Gastrocnemius medialis (tissue), 4 donors: ENCODE measurements around the gene SMIM44. TPM values are rescaled to one million over a fixed set of nuclear protein-coding genes. Genes with fewer than 3 reads are reported as not detected.

ENCODE experiments used
- ATAC-seq, 2 donors: fragments of 150-250 bp; one replicate each; pipeline ENCODE4 v1.9.1; 2016
- DNase-seq, 2 donors: peaks; one replicate each; pipeline ENCODE4 v3.0.0-alpha.2; 2019
- H3K27ac ChIP-seq, 4 donors: fragments of 200-600 bp; sonication (generic); 1 replicate in 1 of 4; 2 replicates in 3 of 4; pipeline ENCODE4 v1.5.1; 2016 to 2018; ENCODE audit warnings: mild to moderate bottlenecking in 2 of 4, moderate library complexity in 1 of 4
- H3K27me3 ChIP-seq, 3 donors: fragments of 200-600 bp; sonication (generic) in 2 of 3; 1 replicate in 1 of 3; 2 replicates in 2 of 3; pipeline versions ENCODE4 v1.5.1 to v1.6.0; 2016 to 2019; ENCODE audit warnings: mild to moderate bottlenecking in 1 of 3, moderate library complexity in 1 of 3
- H3K36me3 ChIP-seq, 2 donors: fragments of 200-600 bp; sonication (generic) in 1 of 2; one replicate each; pipeline ENCODE4 v1.5.1; 2017 to 2018
- H3K4me1 ChIP-seq, 2 donors: fragments of 200-600 bp; sonication (generic) in 1 of 2; one replicate each; pipeline ENCODE4 v1.5.1; 2016 to 2017; ENCODE audit warnings: mild to moderate bottlenecking in 2 of 2
- H3K4me3 ChIP-seq, 4 donors: fragments of 200-600 bp; sonication (generic) in 3 of 4; 1 replicate in 1 of 4; 2 replicates in 3 of 4; pipeline ENCODE4 v1.5.1; 2016 to 2019; ENCODE audit warnings: mild to moderate bottlenecking in 2 of 4
- H3K9me3 ChIP-seq, 3 donors: fragments of 200-600 bp; sonication (generic) in 2 of 3; 1 replicate in 1 of 3; 2 replicates in 2 of 3; pipeline ENCODE4 v1.5.1; 2016 to 2019
- POLR2A ChIP-seq, 2 donors: fragments of 450-650 bp; IDR thresholded peaks; one replicate each; pipeline ENCODE4 v1.6.1; 2017; ENCODE audit warnings: antibody characterized with exemption in 2 of 2, mild to moderate bottlenecking in 2 of 2, moderate library complexity in 2 of 2
- in situ Hi-C, 4 donors: fragments of 200-750 bp; cut with MboI; loops; one replicate each; pipeline versions ENCODE4 v1.15.0 to v1.8.0; 2017; ENCODE audit warnings: low sequenced_read_pairs in 4 of 4
- intact Hi-C: fragments of 100-400 bp; cut with DNase I; formaldehyde crosslinking; loops from one replicate; pipeline ENCODE4 v1.15.1; 2023; ENCODE audit warnings: low total_unique reads
- total RNA-seq, 4 donors: library from RNA; depleted of rRNA; stranded (reverse); fragments of >200 nt; gene quantifications; one replicate each; pipeline versions ENCODE4 v1.1.0 to v1.2.3, GENCODE V29; 2016
- TF ChIP-seq, protein P1 (sequence below), 5 experiments: fragments of 450-650 bp in 3 of 5; fragments of 200-600 bp in 2 of 5; sonication (generic) in 2 of 5; IDR thresholded peaks in 4 of 5; conservative IDR thresholded peaks in 1 of 5; 1 replicate in 4 of 5; 2 replicates in 1 of 5; pipeline ENCODE4 v1.5.1; 2016 to 2019; ENCODE audit warnings: antibody characterized with exemption in 5 of 5, mild to moderate bottlenecking in 3 of 5, moderate library complexity in 3 of 5

The SMIM44 gene
- total RNA-seq, 4 donors from 2014 or later, result not detected

DNA sequence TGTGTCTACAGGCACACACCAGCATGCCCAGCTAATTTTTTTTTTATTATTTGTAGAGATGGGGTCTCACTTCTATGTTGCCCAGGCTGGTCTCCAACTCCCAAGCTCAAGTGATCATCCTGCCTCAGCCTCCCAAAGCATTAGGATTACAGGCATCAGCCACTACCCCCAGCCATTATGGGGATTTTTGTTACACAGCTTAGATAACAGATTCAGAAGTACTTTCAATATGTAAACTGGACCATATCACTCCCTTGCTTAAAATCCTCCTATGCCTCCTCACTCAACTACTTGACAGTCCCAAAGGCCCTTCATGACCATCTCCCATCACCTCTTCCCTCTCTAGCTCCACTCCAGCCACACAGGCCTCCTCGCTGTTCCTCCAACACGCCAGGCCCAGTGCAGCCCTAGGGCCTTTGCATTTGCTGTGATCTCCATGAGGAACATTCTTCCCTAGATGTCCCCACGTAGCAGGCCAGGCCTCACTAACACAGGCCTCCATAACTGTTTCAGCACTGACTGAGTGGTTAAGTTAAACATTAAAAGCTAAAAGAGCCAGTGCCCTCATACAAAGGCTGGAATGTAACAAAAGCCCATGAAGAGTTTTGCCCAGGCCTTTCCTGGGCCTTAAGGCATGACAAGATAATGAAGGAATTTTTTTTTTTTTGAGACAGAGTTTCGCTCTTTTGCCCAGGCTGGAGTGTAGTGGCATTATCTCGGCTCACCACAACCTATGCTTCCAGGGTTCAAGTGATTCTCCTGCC is 14.7 kb upstream of the SMIM44 start:
- TF ChIP-seq, protein P1, sequence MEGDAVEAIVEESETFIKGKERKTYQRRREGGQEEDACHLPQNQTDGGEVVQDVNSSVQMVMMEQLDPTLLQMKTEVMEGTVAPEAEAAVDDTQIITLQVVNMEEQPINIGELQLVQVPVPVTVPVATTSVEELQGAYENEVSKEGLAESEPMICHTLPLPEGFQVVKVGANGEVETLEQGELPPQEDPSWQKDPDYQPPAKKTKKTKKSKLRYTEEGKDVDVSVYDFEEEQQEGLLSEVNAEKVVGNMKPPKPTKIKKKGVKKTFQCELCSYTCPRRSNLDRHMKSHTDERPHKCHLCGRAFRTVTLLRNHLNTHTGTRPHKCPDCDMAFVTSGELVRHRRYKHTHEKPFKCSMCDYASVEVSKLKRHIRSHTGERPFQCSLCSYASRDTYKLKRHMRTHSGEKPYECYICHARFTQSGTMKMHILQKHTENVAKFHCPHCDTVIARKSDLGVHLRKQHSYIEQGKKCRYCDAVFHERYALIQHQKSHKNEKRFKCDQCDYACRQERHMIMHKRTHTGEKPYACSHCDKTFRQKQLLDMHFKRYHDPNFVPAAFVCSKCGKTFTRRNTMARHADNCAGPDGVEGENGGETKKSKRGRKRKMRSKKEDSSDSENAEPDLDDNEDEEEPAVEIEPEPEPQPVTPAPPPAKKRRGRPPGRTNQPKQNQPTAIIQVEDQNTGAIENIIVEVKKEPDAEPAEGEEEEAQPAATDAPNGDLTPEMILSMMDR (IDR thresholded peaks at IDR 0.05 in 4 of 5, conservative IDR thresholded peaks at IDR 0.05 in 1 of 5), result no peak
- TF ChIP-seq POLR2A (IDR thresholded peaks at IDR 0.05), result no peak
- Histone ChIP-seq H3K36me3 (peaks cover 0 to 33% of the 10 kb centered on the region in 2 donors), H3K27ac (no peak overlapping the region), H3K4me3 (no peak overlapping the region), H3K9me3 (no peaks in the 10 kb centered on the region), H3K27me3 (no peaks in the 10 kb centered on the region), H3K4me1 (peaks cover 17% of the 10 kb centered on the region in 2 donors)
- ATAC-seq, result no peak
- no peak for DNase-seq
- in situ Hi-C loops, result no loop called here
- intact Hi-C loops, result no loop called here

DNA sequence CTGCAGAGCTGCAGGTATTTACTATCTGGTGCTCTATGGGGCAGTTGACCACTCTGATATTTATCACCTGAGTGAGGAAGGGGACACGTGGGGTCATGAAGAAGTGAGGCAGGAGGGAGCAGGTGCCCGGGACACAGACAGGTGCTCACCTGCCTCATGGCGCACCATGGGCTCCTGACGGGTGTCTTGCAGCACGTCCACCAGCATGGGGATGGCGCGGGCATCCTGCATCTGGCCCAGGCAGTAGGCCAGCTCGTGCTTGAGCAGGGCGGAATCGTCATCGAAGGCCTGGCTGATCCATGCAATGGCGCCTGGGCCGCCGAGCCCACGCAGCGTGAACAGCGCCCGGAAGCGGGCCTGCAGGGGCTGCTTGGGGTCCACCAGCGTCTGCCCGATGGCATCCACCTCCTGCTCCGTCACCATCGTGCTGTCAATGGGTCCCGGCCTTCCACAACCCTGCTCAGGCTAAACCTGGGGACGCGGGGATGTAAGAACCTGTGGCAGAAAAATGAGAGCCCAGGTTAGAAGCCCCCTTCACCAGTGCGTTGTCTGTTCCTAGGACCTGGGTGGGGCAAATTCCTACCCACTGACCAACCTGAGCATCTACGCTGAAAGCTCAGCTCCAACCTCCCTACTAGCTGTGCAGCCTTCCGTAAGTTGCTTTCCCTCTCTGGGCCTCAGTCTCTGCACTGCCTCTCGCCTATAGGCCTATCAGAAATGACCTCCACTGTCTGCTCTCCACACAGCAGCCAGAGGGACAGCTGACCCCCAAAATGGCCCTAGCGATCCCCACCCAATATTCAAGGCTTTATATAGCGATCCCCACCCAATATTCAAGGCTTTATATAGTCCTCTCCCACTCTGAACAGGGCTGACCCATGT is 13.4 kb upstream of the SMIM44 start:
- H3K4me3 ChIP-seq, result no peak overlapping the region
- in situ Hi-C loops, result no loop called here
- no peak for DNase-seq
- H3K4me1 ChIP-seq, result peaks cover 17% of the 10 kb centered on the region in 2 donors
- H3K27ac ChIP-seq, result no peak overlapping the region
- no peak for ATAC-seq
- H3K9me3 ChIP-seq, result no peaks in the 10 kb centered on the region
- intact Hi-C loops, result no loop called here
- TF ChIP-seq, protein P1 (IDR thresholded peaks at IDR 0.05 in 4 of 5, conservative IDR thresholded peaks at IDR 0.05 in 1 of 5), result no peak
- no peak for TF ChIP-seq POLR2A (IDR thresholded peaks at IDR 0.05)
- no peaks in the 10 kb centered on the region for H3K27me3 ChIP-seq
- peaks cover 0 to 44% of the 10 kb centered on the region in 2 donors for H3K36me3 ChIP-seq

DNA sequence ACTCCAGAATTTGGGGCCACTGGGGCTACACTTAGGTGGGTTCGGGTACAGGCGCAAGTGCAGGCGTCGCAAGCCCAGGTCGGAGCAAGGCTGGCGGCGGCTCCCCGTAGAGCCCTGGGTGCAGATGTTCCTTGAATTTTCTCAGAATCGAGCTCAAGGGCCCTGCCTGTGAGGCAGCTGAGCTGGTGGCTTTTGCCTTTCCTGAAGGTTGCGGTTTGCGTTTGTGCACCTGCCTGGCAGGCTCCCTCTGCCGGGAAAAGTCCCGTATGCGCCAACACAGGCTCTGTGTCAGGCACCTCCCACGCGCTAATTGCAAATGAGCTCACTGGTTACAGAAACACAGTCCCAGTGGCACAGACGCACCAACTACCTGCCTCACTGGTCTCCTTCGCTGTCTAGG is 11.3 kb upstream of the SMIM44 start:
- DNase-seq, result no peak
- peaks cover 0 to 44% of the 10 kb centered on the region in 2 donors for H3K36me3 ChIP-seq
- H3K27me3 ChIP-seq, result no peaks in the 10 kb centered on the region
- no peak overlapping the region for H3K4me3 ChIP-seq
- H3K27ac ChIP-seq, result no peak overlapping the region
- TF ChIP-seq POLR2A (IDR thresholded peaks at IDR 0.05), result no peak
- TF ChIP-seq, protein P1 (IDR thresholded peaks at IDR 0.05 in 4 of 5, conservative IDR thresholded peaks at IDR 0.05 in 1 of 5), result no peak
- ATAC-seq, result no peak
- no peaks in the 10 kb centered on the region for H3K9me3 ChIP-seq
- in situ Hi-C loops (no loop called here), intact Hi-C loops (no loop called here)
- peaks cover 7% of the 10 kb centered on the region in 2 donors for H3K4me1 ChIP-seq

DNA sequence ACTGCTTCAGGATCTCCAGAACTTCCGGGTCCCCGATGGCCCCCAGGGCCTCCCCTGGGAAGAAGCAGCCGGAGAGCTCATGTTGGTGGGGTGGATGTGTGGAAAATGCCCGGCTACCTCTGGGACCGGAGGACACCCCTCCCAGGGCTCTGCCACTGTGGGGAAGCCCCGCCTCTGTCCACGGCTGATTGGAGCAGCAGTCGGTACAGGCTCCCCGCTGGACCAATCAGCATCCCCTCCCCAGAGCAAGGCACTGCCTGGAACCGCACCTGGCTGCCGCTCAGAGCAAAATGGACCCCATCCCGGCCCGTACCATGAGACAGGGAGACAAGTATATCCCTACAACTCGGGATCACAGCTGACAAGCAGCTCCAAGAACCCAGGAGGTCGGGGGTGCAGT is 10.8 kb upstream of the SMIM44 start:
- ATAC-seq, result no peak

More for the DNA sequence above, 10.8 kb upstream of the SMIM44 start:
- H3K27ac ChIP-seq, result no peak overlapping the region
- no peaks in the 10 kb centered on the region for H3K27me3 ChIP-seq
- TF ChIP-seq POLR2A (IDR thresholded peaks at IDR 0.05), result no peak
- TF ChIP-seq, protein P1 (IDR thresholded peaks at IDR 0.05 in 4 of 5, conservative IDR thresholded peaks at IDR 0.05 in 1 of 5), result no peak
- in situ Hi-C loops, result no loop called here
- H3K9me3 ChIP-seq, result no peaks in the 10 kb centered on the region
- intact Hi-C loops, result no loop called here
- peaks cover 0 to 44% of the 10 kb centered on the region in 2 donors for H3K36me3 ChIP-seq
- DNase-seq, result no peak
- no peak overlapping the region for H3K4me3 ChIP-seq
- peaks cover 2% of the 10 kb centered on the region in 2 donors for H3K4me1 ChIP-seq
